ENCODE results near the gene CYP1A2. TPM values are rescaled to one million over a fixed set of nuclear protein-coding genes. Genes with fewer than 3 reads are reported as not detected.

Gene CYP1A2
- total RNA-seq, 1 experiment from 2014 or later, result not detected

DNA sequence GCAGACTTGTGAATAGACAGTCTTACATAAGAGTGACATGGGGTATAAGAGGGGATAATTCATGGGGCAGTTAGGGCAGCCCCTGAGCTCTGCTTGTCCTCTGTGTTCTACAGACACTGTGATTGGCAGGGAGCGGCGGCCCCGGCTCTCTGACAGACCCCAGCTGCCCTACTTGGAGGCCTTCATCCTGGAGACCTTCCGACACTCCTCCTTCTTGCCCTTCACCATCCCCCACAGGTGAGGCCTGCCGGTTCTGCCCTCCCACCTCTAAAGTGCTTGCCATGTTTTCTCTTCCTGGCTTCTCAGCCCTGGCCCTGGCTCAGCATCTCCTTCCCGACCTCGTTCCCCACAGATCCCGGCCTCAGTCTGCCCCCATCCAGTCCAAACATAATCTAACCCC, 3.4 kb downstream of the CYP1A2 start:
- ChIA-PET CTCF (interaction anchor here (1.5 kb wide), 1 partner anchor 17 kb away, joined by 7 read pairs; no protein-coding TSS in a partner anchor), POLR2A (interaction anchor here (0.5 to 1.0 kb wide), 4 partner anchors 16 to 291 kb away, joined by 3 to 5 read pairs (median 4); partner anchors contain the start of gene CLK3)
- BruUV-seq (replicated peaks), result no TSS peak
- TF ChIP-seq, protein P1, sequence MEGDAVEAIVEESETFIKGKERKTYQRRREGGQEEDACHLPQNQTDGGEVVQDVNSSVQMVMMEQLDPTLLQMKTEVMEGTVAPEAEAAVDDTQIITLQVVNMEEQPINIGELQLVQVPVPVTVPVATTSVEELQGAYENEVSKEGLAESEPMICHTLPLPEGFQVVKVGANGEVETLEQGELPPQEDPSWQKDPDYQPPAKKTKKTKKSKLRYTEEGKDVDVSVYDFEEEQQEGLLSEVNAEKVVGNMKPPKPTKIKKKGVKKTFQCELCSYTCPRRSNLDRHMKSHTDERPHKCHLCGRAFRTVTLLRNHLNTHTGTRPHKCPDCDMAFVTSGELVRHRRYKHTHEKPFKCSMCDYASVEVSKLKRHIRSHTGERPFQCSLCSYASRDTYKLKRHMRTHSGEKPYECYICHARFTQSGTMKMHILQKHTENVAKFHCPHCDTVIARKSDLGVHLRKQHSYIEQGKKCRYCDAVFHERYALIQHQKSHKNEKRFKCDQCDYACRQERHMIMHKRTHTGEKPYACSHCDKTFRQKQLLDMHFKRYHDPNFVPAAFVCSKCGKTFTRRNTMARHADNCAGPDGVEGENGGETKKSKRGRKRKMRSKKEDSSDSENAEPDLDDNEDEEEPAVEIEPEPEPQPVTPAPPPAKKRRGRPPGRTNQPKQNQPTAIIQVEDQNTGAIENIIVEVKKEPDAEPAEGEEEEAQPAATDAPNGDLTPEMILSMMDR (IDR thresholded peaks at IDR 0.05; ENCODE audit: unreplicated experiment), result no peak
- no peaks in the 10 kb centered on the region for H3K9me3 Mint-ChIP-seq (ENCODE audit: unreplicated experiment)
- peaks cover 6% of the 10 kb centered on the region for H3K4me1 Mint-ChIP-seq (ENCODE audit: insufficient read depth, unreplicated experiment)
- DNase-seq (ENCODE audit: unreplicated experiment), result no peak
- no peak overlapping the region for H3K27ac Mint-ChIP-seq (ENCODE audit: low read depth, unreplicated experiment)
- intact Hi-C loops (cut with micrococcal nuclease), result no loop called here
- no peak overlapping the region for H3K4me3 Mint-ChIP-seq (ENCODE audit: unreplicated experiment)
- no peaks in the 10 kb centered on the region for H3K36me3 Mint-ChIP-seq (ENCODE audit: insufficient read depth, unreplicated experiment)
- no peaks in the 10 kb centered on the region for H3K27me3 Mint-ChIP-seq (ENCODE audit: insufficient read depth, unreplicated experiment)

DNA sequence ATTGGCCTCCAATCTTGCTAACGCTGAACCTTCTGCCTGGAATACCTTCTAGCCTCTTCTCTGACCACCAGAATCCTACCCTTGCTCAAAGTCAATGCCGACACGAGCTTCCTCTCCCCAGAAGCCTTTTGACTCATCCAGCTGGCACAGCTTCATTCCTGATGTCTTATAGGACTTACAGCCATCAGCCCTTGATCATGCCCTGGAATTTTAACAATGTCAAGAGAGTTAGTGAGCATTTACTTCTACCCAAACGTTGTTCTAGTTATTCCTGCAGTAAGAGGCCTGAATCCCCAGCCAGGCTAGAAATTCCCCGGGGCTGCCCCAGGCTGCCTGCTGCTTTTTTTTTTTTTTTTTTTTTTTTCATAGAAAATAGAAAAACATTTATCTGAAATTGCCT, 3.9 kb downstream of the CYP1A2 start:
- Mint-ChIP-seq H3K9me3 (ENCODE audit: unreplicated experiment) (no peaks in the 10 kb centered on the region), H3K4me3 (ENCODE audit: unreplicated experiment) (no peak overlapping the region), H3K36me3 (ENCODE audit: insufficient read depth, unreplicated experiment) (no peaks in the 10 kb centered on the region), H3K27ac (ENCODE audit: low read depth, unreplicated experiment) (no peak overlapping the region), H3K27me3 (ENCODE audit: insufficient read depth, unreplicated experiment) (no peaks in the 10 kb centered on the region), H3K4me1 (ENCODE audit: insufficient read depth, unreplicated experiment) (peaks cover 6% of the 10 kb centered on the region)
- TF ChIP-seq, protein P1 (IDR thresholded peaks at IDR 0.05; ENCODE audit: unreplicated experiment), result no peak
- DNase-seq (ENCODE audit: unreplicated experiment), result peak; percentile 25
- ChIA-PET POLR2A (interaction anchor here (0.6 to 1.0 kb wide), 4 partner anchors 17 to 292 kb away, joined by 3 to 4 read pairs (median 4); no protein-coding TSS in a partner anchor), CTCF (interaction anchor here (0.6 to 1.5 kb wide), 3 partner anchors 11 to 315 kb away, joined by 3 to 7 read pairs (median 3); no protein-coding TSS in a partner anchor)
- no TSS peak for BruUV-seq (replicated peaks)
- intact Hi-C loops (cut with micrococcal nuclease), result no loop called here

DNA sequence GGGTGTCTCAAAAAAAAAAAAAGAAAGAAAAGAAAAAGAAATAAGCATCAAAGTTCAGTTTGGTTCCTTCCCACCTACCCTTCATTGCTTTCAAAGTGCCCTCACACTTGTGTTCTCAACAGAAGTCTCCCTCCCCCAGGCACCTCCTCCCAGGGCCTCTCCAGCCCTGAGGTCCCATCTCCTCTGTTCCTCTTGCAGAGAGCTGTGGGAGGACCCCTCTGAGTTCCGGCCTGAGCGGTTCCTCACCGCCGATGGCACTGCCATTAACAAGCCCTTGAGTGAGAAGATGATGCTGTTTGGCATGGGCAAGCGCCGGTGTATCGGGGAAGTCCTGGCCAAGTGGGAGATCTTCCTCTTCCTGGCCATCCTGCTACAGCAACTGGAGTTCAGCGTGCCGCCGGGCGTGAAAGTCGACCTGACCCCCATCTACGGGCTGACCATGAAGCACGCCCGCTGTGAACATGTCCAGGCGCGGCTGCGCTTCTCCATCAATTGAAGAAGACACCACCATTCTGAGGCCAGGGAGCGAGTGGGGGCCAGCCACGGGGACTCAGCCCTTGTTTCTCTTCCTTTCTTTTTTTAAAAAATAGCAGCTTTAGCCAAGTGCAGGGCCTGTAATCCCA, 6.1 kb downstream of the CYP1A2 start:
- no peak for DNase-seq (ENCODE audit: unreplicated experiment)
- TF ChIP-seq, protein P1 (IDR thresholded peaks at IDR 0.05; ENCODE audit: unreplicated experiment), result no peak
- CTCF ChIA-PET, result interaction anchor here (1.5 kb wide), 1 partner anchor 119 kb away, joined by 3 read pairs; no protein-coding TSS in a partner anchor
- no peak overlapping the region for H3K4me3 Mint-ChIP-seq (ENCODE audit: unreplicated experiment)
- no peaks in the 10 kb centered on the region for H3K27me3 Mint-ChIP-seq (ENCODE audit: insufficient read depth, unreplicated experiment)
- no peaks in the 10 kb centered on the region for H3K9me3 Mint-ChIP-seq (ENCODE audit: unreplicated experiment)
- intact Hi-C loops (cut with micrococcal nuclease), result no loop called here
- peaks cover 6% of the 10 kb centered on the region for H3K4me1 Mint-ChIP-seq (ENCODE audit: insufficient read depth, unreplicated experiment)
- H3K27ac Mint-ChIP-seq (ENCODE audit: low read depth, unreplicated experiment), result no peak overlapping the region
- no TSS peak for BruUV-seq (replicated peaks)
- POLR2A ChIA-PET, result interaction anchor here (0.5 kb wide), 1 partner anchor 121 kb away, joined by 4 read pairs; no protein-coding TSS in a partner anchor
- no peaks in the 10 kb centered on the region for H3K36me3 Mint-ChIP-seq (ENCODE audit: insufficient read depth, unreplicated experiment)

DNA sequence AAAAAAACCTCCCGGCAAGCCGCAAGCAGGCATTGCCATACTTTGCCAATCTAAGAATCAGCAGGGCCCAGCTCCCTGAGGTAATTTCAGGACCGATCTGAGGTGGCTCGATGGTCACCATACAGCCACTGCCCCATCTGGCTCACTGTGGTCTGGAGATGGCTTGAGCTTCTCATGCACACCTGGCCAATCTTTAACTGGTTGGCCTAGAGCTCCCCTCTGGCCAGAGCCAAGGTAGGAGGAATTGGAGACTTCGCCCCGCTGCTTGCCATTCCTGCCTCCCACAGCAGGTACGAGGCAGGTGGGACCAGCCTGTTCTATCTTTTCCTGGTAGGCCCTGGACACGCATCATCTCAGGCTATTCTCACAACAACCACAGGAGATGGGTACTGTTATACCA, 10.1 kb downstream of the CYP1A2 start:
- CTCF ChIA-PET, result interaction anchor here (1.1 to 26.4 kb wide), 3 partner anchors 10 to 122 kb away, joined by 3 to 632 read pairs (median 10); no protein-coding TSS in a partner anchor
- no peak overlapping the region for H3K27ac Mint-ChIP-seq (ENCODE audit: low read depth, unreplicated experiment)
- H3K27me3 Mint-ChIP-seq (ENCODE audit: insufficient read depth, unreplicated experiment), result no peaks in the 10 kb centered on the region
- no peaks in the 10 kb centered on the region for H3K9me3 Mint-ChIP-seq (ENCODE audit: unreplicated experiment)
- no peak overlapping the region for H3K4me3 Mint-ChIP-seq (ENCODE audit: unreplicated experiment)
- no peaks in the 10 kb centered on the region for H3K36me3 Mint-ChIP-seq (ENCODE audit: insufficient read depth, unreplicated experiment)
- intact Hi-C loops (cut with micrococcal nuclease), result no loop called here
- no peak for DNase-seq (ENCODE audit: unreplicated experiment)
- BruUV-seq (replicated peaks), result no TSS peak
- TF ChIP-seq, protein P1 (IDR thresholded peaks at IDR 0.05; ENCODE audit: unreplicated experiment), result no peak
- POLR2A ChIA-PET, result interaction anchor here (0.6 kb wide), 1 partner anchor 38 kb away, joined by 3 read pairs; no protein-coding TSS in a partner anchor
- H3K4me1 Mint-ChIP-seq (ENCODE audit: insufficient read depth, unreplicated experiment), result no peaks in the 10 kb centered on the region
